ENCODE measurements around the gene KANSL1.

- TF ChIP-seq, protein P1, sequence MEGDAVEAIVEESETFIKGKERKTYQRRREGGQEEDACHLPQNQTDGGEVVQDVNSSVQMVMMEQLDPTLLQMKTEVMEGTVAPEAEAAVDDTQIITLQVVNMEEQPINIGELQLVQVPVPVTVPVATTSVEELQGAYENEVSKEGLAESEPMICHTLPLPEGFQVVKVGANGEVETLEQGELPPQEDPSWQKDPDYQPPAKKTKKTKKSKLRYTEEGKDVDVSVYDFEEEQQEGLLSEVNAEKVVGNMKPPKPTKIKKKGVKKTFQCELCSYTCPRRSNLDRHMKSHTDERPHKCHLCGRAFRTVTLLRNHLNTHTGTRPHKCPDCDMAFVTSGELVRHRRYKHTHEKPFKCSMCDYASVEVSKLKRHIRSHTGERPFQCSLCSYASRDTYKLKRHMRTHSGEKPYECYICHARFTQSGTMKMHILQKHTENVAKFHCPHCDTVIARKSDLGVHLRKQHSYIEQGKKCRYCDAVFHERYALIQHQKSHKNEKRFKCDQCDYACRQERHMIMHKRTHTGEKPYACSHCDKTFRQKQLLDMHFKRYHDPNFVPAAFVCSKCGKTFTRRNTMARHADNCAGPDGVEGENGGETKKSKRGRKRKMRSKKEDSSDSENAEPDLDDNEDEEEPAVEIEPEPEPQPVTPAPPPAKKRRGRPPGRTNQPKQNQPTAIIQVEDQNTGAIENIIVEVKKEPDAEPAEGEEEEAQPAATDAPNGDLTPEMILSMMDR (IDR thresholded peaks at IDR 0.05; ENCODE audit: insufficient read depth, low read depth, low read length), result no peak
- TF ChIP-seq EZH2 (IDR thresholded peaks at IDR 0.05; ENCODE audit: insufficient read depth, low read length), result no peak
These were observed 180.6 kb downstream of the KANSL1 start for GRCh38 chr17:46012506-46013079.
